ENCODE results near the gene SNX4.

The SNX4 gene

DNA sequence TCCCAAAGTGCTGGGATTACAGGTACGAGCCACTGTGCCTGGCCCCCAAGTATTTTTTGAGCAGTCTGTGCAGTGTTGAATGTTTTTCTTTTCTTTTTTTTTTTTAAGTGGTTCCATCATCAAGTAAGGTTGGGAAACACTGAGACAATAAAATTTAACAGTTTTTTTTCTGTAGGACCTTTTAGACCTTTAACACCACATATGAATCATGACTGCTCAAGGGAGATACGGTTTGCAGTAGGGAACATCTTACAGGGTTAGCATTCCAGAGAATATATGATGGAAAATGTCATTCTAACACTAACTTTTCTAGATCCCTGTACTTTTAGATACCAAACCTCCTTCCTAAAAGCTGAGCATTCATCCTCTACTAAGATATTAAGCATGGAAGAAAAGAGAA is 41.7 kb downstream of the SNX4 start:
- H3K9me3 ChIP-seq (ENCODE audit: control insufficient read depth, insufficient read depth, low read length), result no peaks in the 10 kb centered on the region
- H3K36me3 ChIP-seq (ENCODE audit: control insufficient read depth, low read length), result peaks cover 18% of the 10 kb centered on the region
- no peak overlapping the region for H3K4me2 ChIP-seq (ENCODE audit: low read length)
- TF ChIP-seq, protein P1, sequence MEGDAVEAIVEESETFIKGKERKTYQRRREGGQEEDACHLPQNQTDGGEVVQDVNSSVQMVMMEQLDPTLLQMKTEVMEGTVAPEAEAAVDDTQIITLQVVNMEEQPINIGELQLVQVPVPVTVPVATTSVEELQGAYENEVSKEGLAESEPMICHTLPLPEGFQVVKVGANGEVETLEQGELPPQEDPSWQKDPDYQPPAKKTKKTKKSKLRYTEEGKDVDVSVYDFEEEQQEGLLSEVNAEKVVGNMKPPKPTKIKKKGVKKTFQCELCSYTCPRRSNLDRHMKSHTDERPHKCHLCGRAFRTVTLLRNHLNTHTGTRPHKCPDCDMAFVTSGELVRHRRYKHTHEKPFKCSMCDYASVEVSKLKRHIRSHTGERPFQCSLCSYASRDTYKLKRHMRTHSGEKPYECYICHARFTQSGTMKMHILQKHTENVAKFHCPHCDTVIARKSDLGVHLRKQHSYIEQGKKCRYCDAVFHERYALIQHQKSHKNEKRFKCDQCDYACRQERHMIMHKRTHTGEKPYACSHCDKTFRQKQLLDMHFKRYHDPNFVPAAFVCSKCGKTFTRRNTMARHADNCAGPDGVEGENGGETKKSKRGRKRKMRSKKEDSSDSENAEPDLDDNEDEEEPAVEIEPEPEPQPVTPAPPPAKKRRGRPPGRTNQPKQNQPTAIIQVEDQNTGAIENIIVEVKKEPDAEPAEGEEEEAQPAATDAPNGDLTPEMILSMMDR (IDR thresholded peaks at IDR 0.05; ENCODE audit: low read depth, low read length, poor library complexity, severe bottlenecking), result no peak
- no peak for TF ChIP-seq EZH2phosphoT487 (IDR thresholded peaks at IDR 0.05; ENCODE audit: borderline replicate concordance, low read length)
- H3K27me3 ChIP-seq (ENCODE audit: control insufficient read depth, low read length), result no peaks in the 10 kb centered on the region
- H3K4me3 ChIP-seq (ENCODE audit: low read length), result no peak overlapping the region
- H4K20me1 ChIP-seq (ENCODE audit: control insufficient read depth, insufficient read depth, low read depth, low read length), result no peaks in the 10 kb centered on the region
- H3K27ac ChIP-seq (ENCODE audit: low read depth, low read length), result no peak overlapping the region
- no peaks in the 10 kb centered on the region for H3K79me2 ChIP-seq (ENCODE audit: control insufficient read depth, low read length)
- H3K9me2 ChIP-seq (replicated peaks; ENCODE audit: control insufficient read depth, low read length), result no peaks in the 10 kb centered on the region
- H3F3A ChIP-seq (ENCODE audit: control insufficient read depth, insufficient read depth), result no peaks in the 10 kb centered on the region
- H3K4me1 ChIP-seq (ENCODE audit: control insufficient read depth, low read length), result no peaks in the 10 kb centered on the region

DNA sequence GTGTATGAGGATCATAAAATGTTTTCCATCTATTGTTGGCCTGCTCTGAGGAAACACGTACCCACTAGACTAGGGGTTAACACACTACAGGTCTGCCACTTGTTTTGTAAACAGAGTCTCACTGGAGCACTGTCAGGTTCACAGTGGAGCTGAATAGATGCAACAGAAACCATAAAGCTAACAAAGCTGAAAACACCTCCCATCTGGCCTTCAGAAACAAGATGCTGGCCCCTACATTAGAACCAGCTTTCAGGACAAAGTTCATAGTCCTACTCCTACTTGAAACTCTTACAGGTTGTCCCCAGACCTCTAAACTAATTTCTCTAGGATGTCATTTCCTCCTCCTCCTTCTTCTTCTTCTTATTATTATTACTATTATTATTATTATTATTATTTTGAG is 42.3 kb downstream of the SNX4 start:
- Histone ChIP-seq H3K36me3 (ENCODE audit: control insufficient read depth, low read length) (peaks cover 18% of the 10 kb centered on the region), H3K9me3 (ENCODE audit: control insufficient read depth, insufficient read depth, low read length) (no peaks in the 10 kb centered on the region), H3K4me2 (ENCODE audit: low read length) (no peak overlapping the region), H3K79me2 (ENCODE audit: control insufficient read depth, low read length) (no peaks in the 10 kb centered on the region), H3K9me2 (replicated peaks; ENCODE audit: control insufficient read depth, low read length) (no peaks in the 10 kb centered on the region), H3K27ac (ENCODE audit: low read depth, low read length) (no peak overlapping the region), H3K4me1 (ENCODE audit: control insufficient read depth, low read length) (no peaks in the 10 kb centered on the region), H4K20me1 (ENCODE audit: control insufficient read depth, insufficient read depth, low read depth, low read length) (no peaks in the 10 kb centered on the region), H3K27me3 (ENCODE audit: control insufficient read depth, low read length) (no peaks in the 10 kb centered on the region), H3F3A (ENCODE audit: control insufficient read depth, insufficient read depth) (no peaks in the 10 kb centered on the region), H3K4me3 (ENCODE audit: low read length) (no peak overlapping the region)
- TF ChIP-seq, protein P1 (IDR thresholded peaks at IDR 0.05; ENCODE audit: low read depth, low read length, poor library complexity, severe bottlenecking), result no peak
- TF ChIP-seq EZH2phosphoT487 (IDR thresholded peaks at IDR 0.05; ENCODE audit: borderline replicate concordance, low read length), result no peak

DNA sequence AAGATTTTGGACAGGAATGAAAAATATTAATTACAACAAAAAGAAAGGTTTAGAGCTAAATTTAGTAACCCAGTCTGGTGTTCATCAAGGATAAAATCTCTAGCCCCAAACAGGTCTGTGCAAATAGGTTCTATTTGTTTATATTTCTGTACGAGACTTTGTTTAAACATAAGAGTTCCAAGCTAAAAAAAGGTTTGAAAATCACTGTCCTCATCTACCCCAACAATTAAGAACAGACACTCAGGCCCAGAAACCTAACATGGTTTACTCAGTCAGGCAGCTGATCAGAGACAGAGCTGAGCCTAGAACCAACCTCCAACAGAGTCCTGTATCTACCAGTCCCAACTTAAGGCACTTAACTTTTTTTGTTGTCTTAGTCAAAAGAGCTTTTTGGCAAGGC is 49.3 kb downstream of the SNX4 start:
- Histone ChIP-seq H3K36me3 (ENCODE audit: control insufficient read depth, low read length) (peaks cover 15% of the 10 kb centered on the region), H3K9me2 (replicated peaks; ENCODE audit: control insufficient read depth, low read length) (no peaks in the 10 kb centered on the region)
- no peak for TF ChIP-seq EZH2phosphoT487 (IDR thresholded peaks at IDR 0.05; ENCODE audit: borderline replicate concordance, low read length)
- TF ChIP-seq, protein P1 (IDR thresholded peaks at IDR 0.05; ENCODE audit: low read depth, low read length, poor library complexity, severe bottlenecking), result no peak

More for the DNA sequence above, 49.3 kb downstream of the SNX4 start:
- no peaks in the 10 kb centered on the region for H3F3A ChIP-seq (ENCODE audit: control insufficient read depth, insufficient read depth)
- no peaks in the 10 kb centered on the region for H3K79me2 ChIP-seq (ENCODE audit: control insufficient read depth, low read length)
- no peaks in the 10 kb centered on the region for H4K20me1 ChIP-seq (ENCODE audit: control insufficient read depth, insufficient read depth, low read depth, low read length)
- no peak overlapping the region for H3K4me3 ChIP-seq (ENCODE audit: low read length)
- no peak overlapping the region for H3K27ac ChIP-seq (ENCODE audit: low read depth, low read length)
- no peaks in the 10 kb centered on the region for H3K27me3 ChIP-seq (ENCODE audit: control insufficient read depth, low read length)
- no peaks in the 10 kb centered on the region for H3K9me3 ChIP-seq (ENCODE audit: control insufficient read depth, insufficient read depth, low read length)
- H3K4me2 ChIP-seq (ENCODE audit: low read length), result no peak overlapping the region
- no peaks in the 10 kb centered on the region for H3K4me1 ChIP-seq (ENCODE audit: control insufficient read depth, low read length)

Measured in DOHH2 (cell line).